Measurements from ENCODE around the gene CGB8. TPM values are rescaled to one million over a fixed set of nuclear protein-coding genes. Genes with fewer than 3 reads are reported as not detected.
"Not testable (repeated sequence)": the region's sequence is repeated elsewhere in the genome, so short reads cannot be mapped to it uniquely, and the experiment has no call there.

Gene CGB8
- total and polyA plus RNA-seq, 10 of the 15 experiments (the other 5 are each of a cell fraction or from before 2014, with no cell fraction given) = not detected

DNA sequence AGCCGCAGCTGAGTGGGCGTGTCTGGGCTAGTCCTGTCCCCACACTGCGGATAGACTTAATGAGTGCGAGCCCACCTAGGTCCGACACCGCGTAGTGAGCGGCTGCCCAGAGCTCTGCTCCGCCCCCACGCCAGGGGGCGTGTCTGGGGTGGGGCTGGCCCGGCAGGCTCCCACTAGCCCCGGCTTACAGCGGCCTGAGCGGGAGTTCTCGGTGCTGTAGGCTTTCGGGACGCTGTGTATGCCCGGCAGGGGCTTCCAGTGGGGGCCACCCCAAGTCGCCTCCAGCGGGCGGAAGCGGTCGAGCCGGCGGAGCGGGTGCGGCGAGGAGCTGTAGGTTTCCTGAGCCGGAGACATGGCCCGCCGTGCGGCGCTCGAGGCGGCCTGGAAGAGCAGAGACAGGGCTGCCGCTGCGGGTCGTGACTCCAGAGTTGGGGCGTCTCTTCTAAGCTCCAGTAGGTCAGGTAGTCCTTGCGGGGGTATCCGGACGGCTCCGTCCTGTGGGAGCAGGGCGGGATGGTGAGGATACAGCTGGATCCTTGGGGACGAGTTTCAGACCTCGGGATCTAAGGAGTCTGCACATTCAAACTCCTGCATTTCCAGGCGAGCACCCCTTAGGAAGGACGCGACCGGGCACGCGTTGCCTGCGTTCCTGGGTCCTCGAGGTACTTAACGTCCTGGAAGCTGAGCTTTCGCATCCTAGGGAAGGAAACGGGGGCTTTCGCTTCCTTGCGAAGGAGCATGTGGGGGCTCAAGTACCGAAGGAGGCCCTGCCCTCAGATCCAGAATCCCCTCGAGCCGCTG lies 7.4 kb upstream of the CGB8 start:
- in situ Hi-C loops (cut with MboI) = no loop called here
- intact Hi-C loops (cut with micrococcal nuclease; ENCODE audit: unreplicated experiment) = no loop called here
- ChIA-PET SMC1A (ENCODE audit: uncharacterized antibody, unreplicated experiment) (no interaction called here), CTCF (interaction anchor here (1.0 kb wide), 2 partner anchors 41 to 138 kb away, joined by 3 to 4 read pairs; no protein-coding TSS in a partner anchor), POLR2A (interaction anchor here (0.6 kb wide), 1 partner anchor 673 kb away, joined by 5 read pairs; no protein-coding TSS in a partner anchor), RAD21 (ENCODE audit: unreplicated experiment) (interaction anchor here (0.9 kb wide), 1 partner anchor 41 kb away, joined by 3 read pairs; no protein-coding TSS in a partner anchor)
- Histone ChIP-seq H3K36me3 (ENCODE audit: control insufficient read depth in 2 of 2, insufficient read depth in 2 of 2, low read length in 1 of 2) (no peaks in the 10 kb centered on the region), H4K20me1 (ENCODE audit: control insufficient read depth, insufficient read depth) (no peaks in the 10 kb centered on the region), H3K4me2 (ENCODE audit: control insufficient read depth, insufficient read depth) (peak overlapping the region; percentile 95), H3K9me3 (replicated peaks; ENCODE audit: control insufficient read depth, insufficient read depth, low read length) (no peaks in the 10 kb centered on the region), H3K4me3 (peak overlapping the region; percentile 51; the same call in 1 of the 2 replicates), H3K27me3 (replicated peaks in 1 of 2; ENCODE audit: control insufficient read depth in 2 of 2, insufficient read depth in 2 of 2, low read length in 1 of 2) (peaks cover 3 to 16% of the 10 kb centered on the region in 2 experiments; a peak in 3 of 4 replicates), H2AFZ (ENCODE audit: control insufficient read depth, low read depth, low read length) (peak overlapping the region; percentile 37), H3K79me2 (ENCODE audit: control insufficient read depth, insufficient read depth, low read length) (no peaks in the 10 kb centered on the region), H3K4me1 (ENCODE audit: control insufficient read depth, insufficient read depth, low read length) (no peaks in the 10 kb centered on the region), H3K27ac (ENCODE audit: control insufficient read depth, insufficient read depth) (no peak overlapping the region), H3K9ac (ENCODE audit: control insufficient read depth, insufficient read depth, low read length) (no peak overlapping the region)
- peak; percentile 96 for ATAC-seq
- no peak for DNase-seq (ENCODE audit: low read depth, low spot score)
- no TSS peak for BruUV-seq (replicated peaks)
- 3% methylated on average over 63 of the region's 63 CpGs for whole genome bisulfite sequencing (ENCODE audit: insufficient coverage, insufficient replicate concordance, low lambda C conversion rate, missing lambda C conversion rate)
- TF ChIP-seq IKZF1 (conservative IDR thresholded peaks at IDR 0.05) (peak; percentile 33; the same call in 1 of the 2 replicates), RAD51 (IDR thresholded peaks at IDR 0.05) (no peak), SUPT20H (IDR thresholded peaks at IDR 0.05; ENCODE audit: borderline replicate concordance, control insufficient read depth, low read depth, low read length) (no peak), BHLHE40 (IDR thresholded peaks at IDR 0.05; ENCODE audit: borderline replicate concordance in 1 of 2, low read depth in 2 of 2, low read length in 1 of 2) (0 out of 4 replicates have a peak, but pooled peaks of 1 of the 2 experiments have one; percentile 9), LARP7 (IDR thresholded peaks at IDR 0.05) (no peak), ZZZ3 (IDR thresholded peaks at IDR 0.05; ENCODE audit: control insufficient read depth, insufficient read length, low read depth) (no peak), MEF2A (IDR thresholded peaks at IDR 0.05; ENCODE audit: insufficient read depth, low read depth, low read length) (no peak), SUZ12 (IDR thresholded peaks at IDR 0.05; ENCODE audit: unreplicated experiment) (peak; percentile 57)
- TF ChIP-seq, protein P1, sequence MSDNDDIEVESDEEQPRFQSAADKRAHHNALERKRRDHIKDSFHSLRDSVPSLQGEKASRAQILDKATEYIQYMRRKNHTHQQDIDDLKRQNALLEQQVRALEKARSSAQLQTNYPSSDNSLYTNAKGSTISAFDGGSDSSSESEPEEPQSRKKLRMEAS (IDR thresholded peaks at IDR 0.05; ENCODE audit: low read depth, low read length) = no peak
- TF ChIP-seq, protein P2, sequence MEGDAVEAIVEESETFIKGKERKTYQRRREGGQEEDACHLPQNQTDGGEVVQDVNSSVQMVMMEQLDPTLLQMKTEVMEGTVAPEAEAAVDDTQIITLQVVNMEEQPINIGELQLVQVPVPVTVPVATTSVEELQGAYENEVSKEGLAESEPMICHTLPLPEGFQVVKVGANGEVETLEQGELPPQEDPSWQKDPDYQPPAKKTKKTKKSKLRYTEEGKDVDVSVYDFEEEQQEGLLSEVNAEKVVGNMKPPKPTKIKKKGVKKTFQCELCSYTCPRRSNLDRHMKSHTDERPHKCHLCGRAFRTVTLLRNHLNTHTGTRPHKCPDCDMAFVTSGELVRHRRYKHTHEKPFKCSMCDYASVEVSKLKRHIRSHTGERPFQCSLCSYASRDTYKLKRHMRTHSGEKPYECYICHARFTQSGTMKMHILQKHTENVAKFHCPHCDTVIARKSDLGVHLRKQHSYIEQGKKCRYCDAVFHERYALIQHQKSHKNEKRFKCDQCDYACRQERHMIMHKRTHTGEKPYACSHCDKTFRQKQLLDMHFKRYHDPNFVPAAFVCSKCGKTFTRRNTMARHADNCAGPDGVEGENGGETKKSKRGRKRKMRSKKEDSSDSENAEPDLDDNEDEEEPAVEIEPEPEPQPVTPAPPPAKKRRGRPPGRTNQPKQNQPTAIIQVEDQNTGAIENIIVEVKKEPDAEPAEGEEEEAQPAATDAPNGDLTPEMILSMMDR (IDR thresholded peaks at IDR 0.05 in 2 of 3, conservative IDR thresholded peaks at IDR 0.05 in 1 of 3; ENCODE audit: control insufficient read depth in 2 of 3, extremely low read depth in 1 of 3, insufficient read depth in 1 of 3, low read depth in 3 of 3, low read length in 3 of 3) = peak in 2 of 3 experiments; percentile 14 to 20; a peak in 2 of 6 replicates
- no peak for FAIRE-seq

DNA sequence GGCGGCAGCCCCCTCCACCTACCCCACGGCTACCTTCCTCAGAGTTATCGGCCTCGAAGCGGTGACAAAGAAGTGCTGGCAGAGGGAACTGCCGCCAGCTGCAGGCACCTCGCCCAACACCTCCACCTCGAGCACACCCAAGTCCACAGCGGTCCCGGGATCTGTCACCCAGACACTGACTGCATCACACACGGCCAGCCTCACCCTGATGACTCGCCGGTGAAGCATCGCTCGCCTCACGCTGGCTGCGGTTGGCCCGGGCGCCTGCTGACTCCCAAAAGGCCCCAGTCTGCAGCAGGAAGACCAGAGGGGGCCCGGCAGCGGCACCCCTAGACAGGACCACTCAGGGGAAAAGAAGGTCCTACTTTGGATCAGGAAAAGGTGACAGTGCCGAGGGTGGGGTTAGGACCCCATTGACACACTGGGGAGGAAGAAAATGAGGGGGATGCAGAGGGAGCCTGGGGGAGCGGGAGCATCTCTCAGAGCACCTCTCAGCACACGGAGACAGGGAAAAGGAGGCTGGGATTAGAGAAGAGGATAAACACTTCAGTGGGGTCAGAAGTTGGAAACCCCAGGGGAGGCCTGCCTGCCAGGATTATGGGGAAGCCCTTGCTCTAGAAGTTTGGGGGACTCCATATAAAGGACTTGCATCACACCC lies 1.6 kb upstream of the CGB8 start:
- H3K9me3 ChIP-seq (replicated peaks; ENCODE audit: control insufficient read depth, insufficient read depth, low read length); H4K20me1 ChIP-seq (ENCODE audit: control insufficient read depth, insufficient read depth); CTCF ChIA-PET; H3K27me3 ChIP-seq (replicated peaks in 1 of 2; ENCODE audit: control insufficient read depth in 2 of 2, insufficient read depth in 2 of 2, low read length in 1 of 2); DNase-seq (ENCODE audit: low read depth, low spot score); intact Hi-C loops (cut with micrococcal nuclease; ENCODE audit: unreplicated experiment); H3K4me1 ChIP-seq (ENCODE audit: control insufficient read depth, insufficient read depth, low read length); ATAC-seq; H3K4me3 ChIP-seq; FAIRE-seq; in situ Hi-C loops (cut with MboI); SMC1A ChIA-PET (ENCODE audit: uncharacterized antibody, unreplicated experiment); RAD21 ChIA-PET (ENCODE audit: unreplicated experiment); POLR2A ChIA-PET; H3K4me2 ChIP-seq (ENCODE audit: control insufficient read depth, insufficient read depth); H3K36me3 ChIP-seq (ENCODE audit: control insufficient read depth in 2 of 2, insufficient read depth in 2 of 2, low read length in 1 of 2); H3K27ac ChIP-seq (ENCODE audit: control insufficient read depth, insufficient read depth); H3K79me2 ChIP-seq (ENCODE audit: control insufficient read depth, insufficient read depth, low read length); H3K9ac ChIP-seq (ENCODE audit: control insufficient read depth, insufficient read depth, low read length); H2AFZ ChIP-seq (ENCODE audit: control insufficient read depth, low read depth, low read length); BruUV-seq (replicated peaks): not testable (repeated sequence)
- WGBS (ENCODE audit: insufficient coverage, insufficient replicate concordance, low lambda C conversion rate, missing lambda C conversion rate) = 55% methylated on average over 23 of the region's 24 CpGs

Data from GM12878 (cell line).